ENCODE results near the gene PCED1B.
A peak's percentile ranks its signal among the peaks of the same experiment; 100 is the strongest.

Gene PCED1B

DNA sequence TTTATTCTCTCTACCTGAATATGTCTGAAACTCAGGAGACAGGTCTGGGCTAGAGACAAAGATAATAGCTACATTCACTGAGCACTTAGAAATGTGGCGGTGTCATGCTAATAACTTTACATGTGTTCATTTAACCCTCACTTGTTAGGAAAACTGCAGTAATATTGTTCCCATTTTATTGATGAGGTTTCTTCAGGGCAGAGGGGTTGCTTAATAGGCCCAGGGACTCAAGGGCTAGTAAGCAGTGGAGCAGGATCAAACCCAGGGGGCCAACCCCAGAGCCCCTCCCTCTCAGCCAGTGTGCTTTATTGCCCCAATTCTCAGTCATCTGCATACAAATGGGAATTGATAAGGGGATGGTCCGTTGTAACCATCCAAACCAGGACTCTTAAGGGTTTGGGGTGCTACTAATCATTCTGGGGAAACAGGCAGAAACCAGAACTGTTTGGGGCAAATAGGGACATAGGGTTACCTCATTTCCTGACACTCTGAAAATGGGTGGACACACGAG lies 143.2 kb downstream of the PCED1B start:
- DNase-seq (ENCODE audit: low read depth) = no peak

DNA sequence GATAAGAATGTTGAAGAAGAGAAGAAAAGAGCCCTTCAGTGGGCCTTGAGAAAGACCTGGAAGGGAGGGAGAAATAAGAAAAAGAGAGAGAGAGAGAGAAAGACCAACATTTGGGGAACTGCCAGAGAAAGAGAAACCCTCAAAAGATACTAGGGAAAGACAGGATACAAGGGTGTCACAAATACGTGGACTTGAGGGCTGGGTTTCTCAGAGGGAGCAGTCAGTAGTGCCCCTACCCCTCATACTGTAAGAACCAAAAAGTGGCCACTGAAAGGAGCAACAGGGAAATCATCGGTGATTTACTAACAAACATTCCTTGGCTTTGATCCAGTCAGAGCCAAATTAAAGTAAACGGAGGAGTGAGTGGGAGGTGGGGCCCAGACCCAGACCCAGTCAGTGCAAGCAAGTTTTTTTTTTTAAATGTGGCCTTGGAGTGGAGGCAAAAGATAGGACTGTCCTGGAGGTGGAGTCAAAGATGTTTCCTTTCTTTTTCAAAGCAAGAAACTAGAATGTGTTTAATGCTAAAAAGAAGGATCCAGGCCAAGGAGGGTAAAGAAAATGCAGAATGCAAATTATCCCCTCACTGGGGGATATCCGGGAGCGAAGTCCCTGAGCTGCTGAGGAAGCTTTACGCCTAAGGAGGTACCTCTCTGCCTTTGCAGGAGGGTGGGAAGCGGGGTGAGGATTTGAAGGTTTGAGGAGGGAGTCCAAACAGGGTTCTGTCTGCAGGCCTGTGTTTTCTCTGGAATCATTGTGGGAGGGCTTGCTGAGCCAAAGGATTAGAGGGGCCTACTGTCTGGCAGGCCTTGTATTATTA lies 143.8 kb downstream of the PCED1B start:
- DNase-seq (ENCODE audit: low read depth) = peak; percentile 44
- TF ChIP-seq, protein P1, sequence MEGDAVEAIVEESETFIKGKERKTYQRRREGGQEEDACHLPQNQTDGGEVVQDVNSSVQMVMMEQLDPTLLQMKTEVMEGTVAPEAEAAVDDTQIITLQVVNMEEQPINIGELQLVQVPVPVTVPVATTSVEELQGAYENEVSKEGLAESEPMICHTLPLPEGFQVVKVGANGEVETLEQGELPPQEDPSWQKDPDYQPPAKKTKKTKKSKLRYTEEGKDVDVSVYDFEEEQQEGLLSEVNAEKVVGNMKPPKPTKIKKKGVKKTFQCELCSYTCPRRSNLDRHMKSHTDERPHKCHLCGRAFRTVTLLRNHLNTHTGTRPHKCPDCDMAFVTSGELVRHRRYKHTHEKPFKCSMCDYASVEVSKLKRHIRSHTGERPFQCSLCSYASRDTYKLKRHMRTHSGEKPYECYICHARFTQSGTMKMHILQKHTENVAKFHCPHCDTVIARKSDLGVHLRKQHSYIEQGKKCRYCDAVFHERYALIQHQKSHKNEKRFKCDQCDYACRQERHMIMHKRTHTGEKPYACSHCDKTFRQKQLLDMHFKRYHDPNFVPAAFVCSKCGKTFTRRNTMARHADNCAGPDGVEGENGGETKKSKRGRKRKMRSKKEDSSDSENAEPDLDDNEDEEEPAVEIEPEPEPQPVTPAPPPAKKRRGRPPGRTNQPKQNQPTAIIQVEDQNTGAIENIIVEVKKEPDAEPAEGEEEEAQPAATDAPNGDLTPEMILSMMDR (IDR thresholded peaks at IDR 0.05; ENCODE audit: low read length, missing control alignments) = no peak
- H3K4me3 ChIP-seq (replicated peaks; ENCODE audit: low read depth, low read length) = no peak overlapping the region

More for the DNA sequence above, 143.2 kb downstream of the PCED1B start:
- TF ChIP-seq, protein P1 (IDR thresholded peaks at IDR 0.05; ENCODE audit: low read length, missing control alignments) = no peak
- no peak overlapping the region for H3K4me3 ChIP-seq (replicated peaks; ENCODE audit: low read depth, low read length)

DNA sequence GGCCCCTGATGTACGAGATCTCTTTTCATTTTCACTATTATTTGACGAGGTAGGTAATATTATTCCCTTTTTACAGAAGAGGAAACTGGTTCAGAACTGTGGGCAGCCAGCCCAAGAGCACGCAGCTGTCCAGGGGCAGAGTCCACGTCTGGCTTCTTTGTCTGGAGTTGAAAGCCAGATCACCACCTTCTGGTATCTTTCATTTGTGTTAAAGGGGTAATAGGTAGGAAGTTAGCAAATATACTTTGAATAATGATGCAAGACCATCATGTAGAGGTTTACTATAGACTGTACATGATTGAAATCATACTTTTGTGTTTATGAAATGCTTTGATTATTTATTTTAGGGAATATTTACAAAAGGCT lies 144.4 kb downstream of the PCED1B start:
- TF ChIP-seq, protein P1 (IDR thresholded peaks at IDR 0.05; ENCODE audit: low read length, missing control alignments) = no peak
- DNase-seq (ENCODE audit: low read depth) = peak; percentile 57
- H3K4me3 ChIP-seq (replicated peaks; ENCODE audit: low read depth, low read length) = no peak overlapping the region

DNA sequence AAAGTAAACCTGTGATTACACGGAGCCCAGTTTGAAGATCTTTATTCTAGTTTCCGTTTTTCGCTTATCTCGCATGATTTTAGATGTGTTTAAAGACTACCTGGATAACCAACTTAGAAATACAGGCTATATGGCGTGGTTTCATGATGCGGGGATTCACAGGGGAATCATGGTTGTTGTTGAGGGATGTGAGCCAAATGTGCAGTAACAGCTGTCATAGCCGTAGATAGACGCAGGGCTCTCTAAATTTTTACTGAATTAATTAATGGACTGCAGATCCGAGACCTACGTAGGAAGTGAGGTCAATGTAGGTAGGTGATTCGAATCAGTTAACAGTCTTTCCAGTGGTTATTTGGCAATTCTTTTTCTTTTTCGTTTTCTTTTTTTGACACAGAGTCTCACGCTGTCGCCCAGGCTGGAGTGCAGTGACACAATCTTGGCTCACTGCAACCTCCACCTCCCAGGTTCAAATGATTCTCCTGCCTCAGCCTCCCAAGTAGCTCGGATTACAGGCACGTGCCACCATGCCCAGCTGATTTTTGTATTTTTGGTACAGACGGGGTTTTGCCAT lies 145.2 kb downstream of the PCED1B start:
- TF ChIP-seq, protein P1 (IDR thresholded peaks at IDR 0.05; ENCODE audit: low read length, missing control alignments) = no peak
- H3K4me3 ChIP-seq (replicated peaks; ENCODE audit: low read depth, low read length) = no peak overlapping the region
- DNase-seq (ENCODE audit: low read depth) = no peak

DNA sequence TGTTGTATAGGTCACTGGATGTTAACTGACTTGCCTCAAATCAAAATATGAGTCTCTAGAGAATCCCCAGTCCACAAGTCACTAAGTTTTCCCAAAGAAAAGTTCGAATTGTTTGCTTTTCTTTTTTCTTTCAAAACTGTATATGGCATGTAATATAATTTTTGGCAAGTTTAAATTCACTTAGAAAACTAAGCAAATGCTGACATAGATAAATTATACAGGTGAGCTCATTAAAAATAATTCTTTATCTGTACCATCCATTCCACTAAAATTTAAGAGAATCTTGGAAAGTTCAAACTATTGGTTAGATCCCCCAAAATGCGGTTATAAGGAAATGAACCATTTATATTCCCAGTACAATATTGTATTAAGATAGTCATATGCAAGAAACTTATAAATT lies 145.9 kb downstream of the PCED1B start:
- TF ChIP-seq, protein P1 (IDR thresholded peaks at IDR 0.05; ENCODE audit: low read length, missing control alignments) = no peak
- no peak for DNase-seq (ENCODE audit: low read depth)
- H3K4me3 ChIP-seq (replicated peaks; ENCODE audit: low read depth, low read length) = no peak overlapping the region

DNA sequence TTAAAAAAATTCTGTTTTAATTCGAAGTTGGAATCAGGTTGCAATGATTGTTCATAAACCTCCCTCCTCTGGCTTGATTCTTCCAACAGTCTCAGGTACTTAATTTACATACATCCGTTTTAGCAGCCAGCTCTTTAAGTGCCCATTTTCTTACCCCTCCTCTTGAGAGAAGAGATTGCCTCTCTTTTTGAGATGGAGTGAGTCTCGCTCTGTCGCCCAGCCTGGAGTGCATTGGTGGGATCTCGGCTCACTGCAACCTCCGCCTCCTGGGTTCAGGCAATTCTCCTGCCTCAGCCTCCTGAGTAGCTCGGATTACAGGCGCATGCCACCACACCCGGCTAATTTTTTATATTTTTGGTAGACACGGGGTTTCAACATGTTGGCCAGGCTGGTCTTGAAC lies 146.8 kb downstream of the PCED1B start:
- TF ChIP-seq, protein P1 (IDR thresholded peaks at IDR 0.05; ENCODE audit: low read length, missing control alignments) = no peak
- no peak for DNase-seq (ENCODE audit: low read depth)
- no peak overlapping the region for H3K4me3 ChIP-seq (replicated peaks; ENCODE audit: low read depth, low read length)

All from fibroblast of pulmonary artery (primary cell).